ENCODE data around the gene TESMIN. TPM values are rescaled to one million over a fixed set of nuclear protein-coding genes. Genes with fewer than 3 reads are reported as not detected.

TESMIN gene
- total and polyA plus RNA-seq, 9 donors, result 0.09 to 0.71 (median 0.44) TPM

- Histone ChIP-seq H3K4me3 (ENCODE audit: low read length) (no peak overlapping the region), H3K36me3 (ENCODE audit: control insufficient read depth, insufficient read depth, low read length) (no peaks in the 10 kb centered on the region), H3K4me1 (ENCODE audit: control insufficient read depth, insufficient read depth, low read length) (no peaks in the 10 kb centered on the region), H3K9me3 (replicated peaks; ENCODE audit: control insufficient read depth, low read depth, low read length) (no peaks in the 10 kb centered on the region), H3K27me3 (ENCODE audit: control insufficient read depth, insufficient read depth, low read length) (peaks cover 7% of the 10 kb centered on the region), H3K27ac (ENCODE audit: low read length) (no peak overlapping the region)
- 67% methylated on average over 20 of the region's 23 CpGs for WGBS (ENCODE audit: insufficient coverage)
- DNase-seq, result no peak
Observed at GRCh38 chr11:68714060-68714856, 37.1 kb downstream of the TESMIN start.

- Histone ChIP-seq H3K9me3 (replicated peaks; ENCODE audit: control insufficient read depth, low read depth, low read length) (no peaks in the 10 kb centered on the region), H3K27ac (ENCODE audit: low read length) (no peak overlapping the region), H3K4me1 (ENCODE audit: control insufficient read depth, insufficient read depth, low read length) (no peaks in the 10 kb centered on the region), H3K4me3 (ENCODE audit: low read length) (no peak overlapping the region), H3K36me3 (ENCODE audit: control insufficient read depth, insufficient read depth, low read length) (no peaks in the 10 kb centered on the region), H3K27me3 (ENCODE audit: control insufficient read depth, insufficient read depth, low read length) (peaks cover 10% of the 10 kb centered on the region)
- 91% methylated on average over 8 of the region's 8 CpGs for WGBS (ENCODE audit: insufficient coverage)
- DNase-seq, result no peak
Observed at GRCh38 chr11:68711114-68711513, 40.2 kb downstream of the TESMIN start.

- Histone ChIP-seq H3K27ac (ENCODE audit: low read length) (no peak overlapping the region), H3K27me3 (ENCODE audit: control insufficient read depth, insufficient read depth, low read length) (peaks cover 13% of the 10 kb centered on the region), H3K36me3 (ENCODE audit: control insufficient read depth, insufficient read depth, low read length) (no peaks in the 10 kb centered on the region), H3K9me3 (replicated peaks; ENCODE audit: control insufficient read depth, low read depth, low read length) (no peaks in the 10 kb centered on the region), H3K4me1 (ENCODE audit: control insufficient read depth, insufficient read depth, low read length) (no peaks in the 10 kb centered on the region), H3K4me3 (ENCODE audit: low read length) (no peak overlapping the region)
- DNase-seq, result no peak
- WGBS (ENCODE audit: insufficient coverage), result 69% methylated on average over 7 of the region's 11 CpGs
Observed at GRCh38 chr11:68710409-68710808, 40.9 kb downstream of the TESMIN start.

GRCh38 chr11:68709062-68709461 lies 42.3 kb downstream of the TESMIN start:
- Histone ChIP-seq H3K27ac (ENCODE audit: low read length) (no peak overlapping the region), H3K9me3 (replicated peaks; ENCODE audit: control insufficient read depth, low read depth, low read length) (no peaks in the 10 kb centered on the region), H3K36me3 (ENCODE audit: control insufficient read depth, insufficient read depth, low read length) (no peaks in the 10 kb centered on the region), H3K4me3 (ENCODE audit: low read length) (no peak overlapping the region), H3K4me1 (ENCODE audit: control insufficient read depth, insufficient read depth, low read length) (no peaks in the 10 kb centered on the region), H3K27me3 (ENCODE audit: control insufficient read depth, insufficient read depth, low read length) (peaks cover 8% of the 10 kb centered on the region)
- DNase-seq, result no peak
- WGBS (ENCODE audit: insufficient coverage), result 69% methylated on average over 11 of the region's 12 CpGs

- Histone ChIP-seq H3K36me3 (ENCODE audit: control insufficient read depth, insufficient read depth, low read length) (no peaks in the 10 kb centered on the region), H3K27me3 (ENCODE audit: control insufficient read depth, insufficient read depth, low read length) (peaks cover 6% of the 10 kb centered on the region), H3K4me1 (ENCODE audit: control insufficient read depth, insufficient read depth, low read length) (no peaks in the 10 kb centered on the region), H3K4me3 (ENCODE audit: low read length) (no peak overlapping the region), H3K27ac (ENCODE audit: low read length) (no peak overlapping the region), H3K9me3 (replicated peaks; ENCODE audit: control insufficient read depth, low read depth, low read length) (no peaks in the 10 kb centered on the region)
- no peak for DNase-seq
- WGBS (ENCODE audit: insufficient coverage), result no CpG with 5 or more reads among the region's 7 CpGs
Observed at GRCh38 chr11:68707527-68707926, 43.8 kb downstream of the TESMIN start.

- 13% methylated on average over 9 of the region's 16 CpGs for WGBS (ENCODE audit: insufficient coverage)
- no peaks in the 10 kb centered on the region for H3K4me1 ChIP-seq (ENCODE audit: control insufficient read depth, insufficient read depth, low read length)
- no peak for DNase-seq
- no peak overlapping the region for H3K4me3 ChIP-seq (ENCODE audit: low read length)
- H3K9me3 ChIP-seq (replicated peaks; ENCODE audit: control insufficient read depth, low read depth, low read length), result no peaks in the 10 kb centered on the region
- H3K27ac ChIP-seq (ENCODE audit: low read length), result no peak overlapping the region
- no peaks in the 10 kb centered on the region for H3K36me3 ChIP-seq (ENCODE audit: control insufficient read depth, insufficient read depth, low read length)
- H3K27me3 ChIP-seq (ENCODE audit: control insufficient read depth, insufficient read depth, low read length), result peaks cover 6% of the 10 kb centered on the region
Observed at GRCh38 chr11:68704887-68705286, 46.4 kb downstream of the TESMIN start.

GRCh38 chr11:68698993-68699392 lies 52.3 kb downstream of the TESMIN start:
- Histone ChIP-seq H3K27ac (ENCODE audit: low read length) (no peak overlapping the region), H3K36me3 (ENCODE audit: control insufficient read depth, insufficient read depth, low read length) (no peaks in the 10 kb centered on the region), H3K4me1 (ENCODE audit: control insufficient read depth, insufficient read depth, low read length) (no peaks in the 10 kb centered on the region), H3K4me3 (ENCODE audit: low read length) (no peak overlapping the region), H3K9me3 (replicated peaks; ENCODE audit: control insufficient read depth, low read depth, low read length) (peaks cover 3% of the 10 kb centered on the region), H3K27me3 (ENCODE audit: control insufficient read depth, insufficient read depth, low read length) (peaks cover 6% of the 10 kb centered on the region)
- no peak for DNase-seq
- WGBS (ENCODE audit: insufficient coverage), result no CpG with 5 or more reads among the region's 2 CpGs

GRCh38 chr11:68695531-68695930 lies 55.8 kb downstream of the TESMIN start:
- no peak for DNase-seq
- Histone ChIP-seq H3K4me1 (ENCODE audit: control insufficient read depth, insufficient read depth, low read length) (no peaks in the 10 kb centered on the region), H3K9me3 (replicated peaks; ENCODE audit: control insufficient read depth, low read depth, low read length) (peaks cover 3% of the 10 kb centered on the region), H3K27me3 (ENCODE audit: control insufficient read depth, insufficient read depth, low read length) (peaks cover 8% of the 10 kb centered on the region), H3K4me3 (ENCODE audit: low read length) (no peak overlapping the region), H3K36me3 (ENCODE audit: control insufficient read depth, insufficient read depth, low read length) (no peaks in the 10 kb centered on the region), H3K27ac (ENCODE audit: low read length) (no peak overlapping the region)
- WGBS (ENCODE audit: insufficient coverage), result 86% methylated on average over 1 of the region's 2 CpGs

- no peak for DNase-seq
- peaks cover 3% of the 10 kb centered on the region for H3K9me3 ChIP-seq (replicated peaks; ENCODE audit: control insufficient read depth, low read depth, low read length)
- no peaks in the 10 kb centered on the region for H3K36me3 ChIP-seq (ENCODE audit: control insufficient read depth, insufficient read depth, low read length)
- H3K4me3 ChIP-seq (ENCODE audit: low read length), result no peak overlapping the region
- H3K4me1 ChIP-seq (ENCODE audit: control insufficient read depth, insufficient read depth, low read length), result no peaks in the 10 kb centered on the region
- 50% methylated on average over 2 of the region's 5 CpGs for WGBS (ENCODE audit: insufficient coverage)
- no peak overlapping the region for H3K27ac ChIP-seq (ENCODE audit: low read length)
- peaks cover 14% of the 10 kb centered on the region for H3K27me3 ChIP-seq (ENCODE audit: control insufficient read depth, insufficient read depth, low read length)
Observed at GRCh38 chr11:68694431-68695297, 56.7 kb downstream of the TESMIN start.

- peaks cover 3% of the 10 kb centered on the region for H3K9me3 ChIP-seq (replicated peaks; ENCODE audit: control insufficient read depth, low read depth, low read length)
- WGBS (ENCODE audit: insufficient coverage), result 70% methylated on average over 7 of the region's 10 CpGs
- H3K27me3 ChIP-seq (ENCODE audit: control insufficient read depth, insufficient read depth, low read length), result peaks cover 18% of the 10 kb centered on the region
- no peaks in the 10 kb centered on the region for H3K36me3 ChIP-seq (ENCODE audit: control insufficient read depth, insufficient read depth, low read length)
- no peak overlapping the region for H3K4me3 ChIP-seq (ENCODE audit: low read length)
- DNase-seq, result no peak
- H3K4me1 ChIP-seq (ENCODE audit: control insufficient read depth, insufficient read depth, low read length), result no peaks in the 10 kb centered on the region
- no peak overlapping the region for H3K27ac ChIP-seq (ENCODE audit: low read length)
Observed at GRCh38 chr11:68693484-68693882, 57.8 kb downstream of the TESMIN start.
